ENCODE measurements around the gene RORC. TPM values are rescaled to one million over a fixed set of nuclear protein-coding genes. Genes with fewer than 3 reads are reported as not detected.

The RORC gene
- total and polyA plus RNA-seq, 8 donors, result 1.4 to 28.1 (median 13.0) TPM

DNA sequence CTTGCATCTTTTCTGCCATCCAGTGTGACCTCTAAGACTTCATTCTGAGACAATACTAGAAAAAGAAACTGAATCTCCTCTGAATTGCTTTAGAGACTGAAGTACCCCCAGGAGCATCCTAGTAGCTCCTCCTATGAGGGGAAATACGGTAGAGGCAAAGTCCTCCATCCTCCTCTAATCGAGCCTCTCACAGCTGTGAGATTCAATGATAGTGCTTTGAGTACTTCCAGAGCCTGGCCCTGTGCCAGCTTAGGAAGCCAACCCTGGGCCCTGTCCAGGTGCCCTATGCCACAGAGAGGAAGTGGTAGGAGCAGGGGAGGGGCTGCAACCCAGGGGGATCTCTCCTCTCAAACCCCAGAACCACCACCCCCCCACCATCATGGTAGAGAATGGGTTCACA is 10.7 kb downstream of the RORC start:
- Histone ChIP-seq H3K4me3 (no peak overlapping the region), H3K4me1 (peaks cover 0 to 14% (median 12%) of the 10 kb centered on the region in 4 donors), H3K9me3 (no peaks in the 10 kb centered on the region), H3K27me3 (peaks cover 0 to 2% (median 0%) of the 10 kb centered on the region in 3 donors), H3K36me3 (peaks cover 0 to 16% (median 13%) of the 10 kb centered on the region in 4 donors), H3K27ac (no peak overlapping the region)
- no peak for TF ChIP-seq CTCF (IDR thresholded peaks at IDR 0.05)
- no peak for TF ChIP-seq POLR2AphosphoS5 (IDR thresholded peaks at IDR 0.05)
- TF ChIP-seq POLR2A (IDR thresholded peaks at IDR 0.05), result no peak
- no peak for TF ChIP-seq EP300 (IDR thresholded peaks at IDR 0.05)
- WGBS, 5 donors, result 3 to 13% (median 7%) methylated on average over 2 of the region's 2 CpGs
- intact Hi-C loops (cut with DNase I; ENCODE audit: low total_unique reads), result no loop called here
- peak in 1 of 2 donors; percentile 71 for DNase-seq

DNA sequence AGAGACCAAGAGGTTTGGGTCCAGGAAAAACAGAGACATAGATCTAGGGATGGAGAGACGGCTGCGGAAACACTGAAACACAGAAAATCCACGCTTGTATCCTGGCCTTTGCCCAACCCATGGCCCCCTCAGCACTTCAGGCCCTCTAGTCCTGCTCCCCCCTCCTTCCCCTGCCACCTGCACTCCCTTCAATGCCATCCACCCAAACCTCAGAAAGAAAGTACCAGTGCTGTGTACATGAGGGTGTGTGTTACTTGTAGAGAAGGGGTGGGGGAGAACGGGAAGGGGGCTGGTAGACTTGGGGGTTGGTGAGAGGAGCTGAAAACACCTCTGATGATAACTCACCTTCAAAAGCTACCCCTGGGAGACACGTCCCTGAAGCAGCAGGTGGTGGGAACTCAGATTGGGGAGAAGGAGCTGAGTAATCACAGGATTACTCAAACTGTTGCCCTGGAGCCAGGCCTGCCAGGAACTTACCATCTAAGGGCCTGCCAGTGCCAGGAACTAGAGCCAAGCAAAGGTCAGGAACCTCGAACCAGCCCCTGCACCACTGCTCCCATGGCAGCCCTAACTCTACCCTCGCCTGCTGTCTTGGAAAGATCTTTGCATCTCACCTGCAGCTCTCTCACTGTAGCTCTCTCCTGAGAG is 11.5 kb downstream of the RORC start:
- WGBS, 5 donors, result 57 to 68% (median 62%) methylated on average over 7 of the region's 7 CpGs
- peak in 1 of 2 donors; percentile 40 for DNase-seq
- Histone ChIP-seq H3K36me3 (peaks cover 0 to 20% (median 19%) of the 10 kb centered on the region in 4 donors), H3K27me3 (no peaks in the 10 kb centered on the region), H3K27ac (no peak overlapping the region), H3K9me3 (no peaks in the 10 kb centered on the region), H3K4me3 (no peak overlapping the region), H3K4me1 (peaks cover 0 to 13% (median 10%) of the 10 kb centered on the region in 4 donors)
- intact Hi-C loops (cut with DNase I; ENCODE audit: low total_unique reads), result no loop called here
- TF ChIP-seq CTCF (IDR thresholded peaks at IDR 0.05) (no peak), EP300 (IDR thresholded peaks at IDR 0.05) (no peak), POLR2A (IDR thresholded peaks at IDR 0.05) (no peak), POLR2AphosphoS5 (IDR thresholded peaks at IDR 0.05) (no peak)

GRCh38 chr1:151819227-151819835 is 12.3 kb downstream of the RORC start:
- Histone ChIP-seq H3K4me1 (peaks cover 0 to 18% (median 11%) of the 10 kb centered on the region in 4 donors), H3K9me3 (no peaks in the 10 kb centered on the region), H3K27me3 (no peaks in the 10 kb centered on the region), H3K36me3 (peaks cover 0 to 27% (median 26%) of the 10 kb centered on the region in 4 donors), H3K27ac (no peak overlapping the region), H3K4me3 (no peak overlapping the region)
- no peak for DNase-seq
- no peak for TF ChIP-seq CTCF (IDR thresholded peaks at IDR 0.05)
- no peak for TF ChIP-seq EP300 (IDR thresholded peaks at IDR 0.05)
- no peak for TF ChIP-seq POLR2A (IDR thresholded peaks at IDR 0.05)
- no peak for TF ChIP-seq POLR2AphosphoS5 (IDR thresholded peaks at IDR 0.05)
- WGBS, 5 donors, result 80 to 86% (median 83%) methylated on average over 12 of the region's 12 CpGs
- intact Hi-C loops (cut with DNase I; ENCODE audit: low total_unique reads), result no loop called here

DNA sequence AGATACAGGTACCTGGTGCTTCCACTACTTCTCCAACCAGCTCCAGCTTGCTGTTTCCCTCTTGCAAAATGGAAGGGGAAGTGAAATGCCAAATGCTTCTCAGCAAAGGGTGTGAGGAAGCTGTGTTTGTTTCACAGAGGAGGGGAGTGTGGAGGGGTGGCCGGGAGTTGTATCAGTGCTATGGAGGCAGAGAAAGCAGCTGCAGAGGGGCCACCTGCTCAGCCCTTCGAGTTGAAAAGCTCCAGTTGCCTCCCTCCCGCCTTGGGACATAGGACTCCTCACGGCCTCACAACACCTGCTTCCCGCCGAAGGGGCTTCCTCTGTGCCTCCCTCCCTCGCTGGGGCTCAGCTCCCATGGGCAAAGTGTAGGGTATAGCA is 14.3 kb downstream of the RORC start:
- Histone ChIP-seq H3K4me3 (no peak overlapping the region), H3K4me1 (peaks cover 0 to 18% (median 11%) of the 10 kb centered on the region in 4 donors), H3K9me3 (no peaks in the 10 kb centered on the region), H3K36me3 (peaks cover 0 to 41% (median 33%) of the 10 kb centered on the region in 4 donors), H3K27me3 (no peaks in the 10 kb centered on the region), H3K27ac (no peak overlapping the region)
- no peak for TF ChIP-seq EP300 (IDR thresholded peaks at IDR 0.05)
- no peak for TF ChIP-seq CTCF (IDR thresholded peaks at IDR 0.05)
- TF ChIP-seq POLR2AphosphoS5 (IDR thresholded peaks at IDR 0.05), result no peak
- TF ChIP-seq POLR2A (IDR thresholded peaks at IDR 0.05), result no peak
- 61 to 71% (median 68%) methylated on average over 6 to 7 of the region's 7 CpGs for WGBS, 5 donors
- intact Hi-C loops (cut with DNase I; ENCODE audit: low total_unique reads), result no loop called here
- DNase-seq, result peak in 1 of 2 donors; percentile 14

All from stomach (tissue), 9 donors.